Epithelial cell of proximal tubule (primary cell): ENCODE measurements around the gene BHMT. TPM values are rescaled to one million over a fixed set of nuclear protein-coding genes. Genes with fewer than 3 reads are reported as not detected.

Source experiments
- DNase-seq: peaks from one replicate; pipeline ENCODE4 v3.0.0-alpha.2; 2011; ENCODE audit warnings: low read depth
- H3K4me3 ChIP-seq: 2 replicates; pipeline ENCODE4 v1.5.1; 2011; ENCODE audit warnings: low read depth, mild to moderate bottlenecking, low read length
- total RNA-seq: library from RNA; depleted of rRNA; stranded (reverse); fragments of >200 nt; gene quantifications from 2 replicates; pipeline ENCODE4 v1.2.3, GENCODE V29; 2015
- TF ChIP-seq, protein P1 (sequence below): conservative IDR thresholded peaks from 2 replicates; pipeline ENCODE4 v1.5.1; 2012; ENCODE audit warnings: low read depth, mild to moderate bottlenecking, low read length

The BHMT gene
- total RNA-seq, 1 donor from 2014 or later: 1.2 TPM

DNA sequence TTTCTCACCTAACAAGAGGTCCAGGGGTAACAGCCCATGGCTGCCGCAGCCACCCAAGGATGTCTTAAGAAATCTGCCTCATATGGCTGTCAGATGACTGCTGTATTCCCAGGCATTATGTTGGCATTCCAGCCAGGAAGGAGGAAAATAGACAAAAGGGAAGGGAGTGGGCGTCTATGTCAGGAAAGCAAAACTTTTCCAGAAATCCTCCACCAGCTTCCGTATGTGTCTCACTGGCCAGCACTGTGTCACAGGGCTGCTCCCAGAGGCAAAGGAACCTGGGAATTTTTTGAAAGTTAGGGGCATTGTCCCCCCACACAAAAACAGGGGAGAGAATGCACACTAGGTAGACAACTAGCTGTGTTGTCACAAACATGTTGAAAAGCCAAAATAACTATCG lies 34.8 kb upstream of the BHMT start:
- DNase-seq: no peak
- H3K4me3 ChIP-seq: no peak overlapping the region
- TF ChIP-seq, protein P1, sequence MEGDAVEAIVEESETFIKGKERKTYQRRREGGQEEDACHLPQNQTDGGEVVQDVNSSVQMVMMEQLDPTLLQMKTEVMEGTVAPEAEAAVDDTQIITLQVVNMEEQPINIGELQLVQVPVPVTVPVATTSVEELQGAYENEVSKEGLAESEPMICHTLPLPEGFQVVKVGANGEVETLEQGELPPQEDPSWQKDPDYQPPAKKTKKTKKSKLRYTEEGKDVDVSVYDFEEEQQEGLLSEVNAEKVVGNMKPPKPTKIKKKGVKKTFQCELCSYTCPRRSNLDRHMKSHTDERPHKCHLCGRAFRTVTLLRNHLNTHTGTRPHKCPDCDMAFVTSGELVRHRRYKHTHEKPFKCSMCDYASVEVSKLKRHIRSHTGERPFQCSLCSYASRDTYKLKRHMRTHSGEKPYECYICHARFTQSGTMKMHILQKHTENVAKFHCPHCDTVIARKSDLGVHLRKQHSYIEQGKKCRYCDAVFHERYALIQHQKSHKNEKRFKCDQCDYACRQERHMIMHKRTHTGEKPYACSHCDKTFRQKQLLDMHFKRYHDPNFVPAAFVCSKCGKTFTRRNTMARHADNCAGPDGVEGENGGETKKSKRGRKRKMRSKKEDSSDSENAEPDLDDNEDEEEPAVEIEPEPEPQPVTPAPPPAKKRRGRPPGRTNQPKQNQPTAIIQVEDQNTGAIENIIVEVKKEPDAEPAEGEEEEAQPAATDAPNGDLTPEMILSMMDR: no peak

DNA sequence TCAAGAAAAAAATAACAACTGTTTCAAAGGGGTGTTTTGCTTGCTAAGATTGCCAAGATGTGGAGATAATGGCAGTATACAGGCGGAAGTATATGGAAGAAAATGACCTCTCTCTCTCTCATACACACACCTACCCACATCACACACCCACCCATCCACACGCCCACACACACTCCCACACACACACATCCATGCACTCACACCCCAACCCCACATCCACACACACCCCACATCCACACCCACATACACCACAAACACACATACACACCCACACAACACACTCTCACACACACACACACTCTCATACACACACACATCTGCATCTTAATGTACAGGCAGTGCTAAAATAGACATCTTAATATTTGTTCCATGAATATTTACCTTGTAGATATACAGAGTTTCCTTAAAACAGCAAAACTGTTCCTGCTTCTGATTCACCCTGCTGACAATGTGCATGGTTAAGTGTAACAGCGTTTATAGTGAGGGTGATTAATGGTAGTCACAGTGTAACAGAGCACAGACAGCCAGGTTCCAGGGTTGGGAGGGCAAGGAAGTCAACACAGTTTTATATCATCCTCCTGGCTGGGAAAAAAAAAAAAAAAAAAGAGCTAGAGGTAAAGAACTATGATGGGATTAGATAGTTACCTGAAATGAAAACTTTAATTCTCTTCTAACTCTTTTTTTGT lies 33.8 kb upstream of the BHMT start:
- TF ChIP-seq, protein P1: no peak
- no peak for DNase-seq
- H3K4me3 ChIP-seq: no peak overlapping the region

DNA sequence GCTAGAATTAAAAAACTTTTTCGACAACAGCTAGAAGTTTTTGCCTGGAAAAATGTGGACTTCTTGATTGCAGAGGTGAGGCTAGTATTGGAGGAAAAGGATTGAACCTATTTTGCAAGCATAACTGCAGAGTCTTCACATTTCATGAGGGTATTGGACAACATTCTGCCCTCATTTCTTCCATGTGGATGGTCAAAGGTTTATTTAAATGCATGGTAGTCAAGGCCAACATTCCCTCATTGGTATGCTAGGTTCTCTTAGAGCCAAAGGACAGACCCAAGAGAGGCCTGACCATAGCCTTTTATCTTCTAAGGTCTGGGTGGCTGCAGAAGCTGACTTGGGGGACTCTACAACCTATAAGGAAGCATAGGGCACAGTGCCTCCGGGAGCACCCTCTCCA lies 30.8 kb upstream of the BHMT start:
- no peak for DNase-seq
- no peak overlapping the region for H3K4me3 ChIP-seq
- TF ChIP-seq, protein P1: no peak

DNA sequence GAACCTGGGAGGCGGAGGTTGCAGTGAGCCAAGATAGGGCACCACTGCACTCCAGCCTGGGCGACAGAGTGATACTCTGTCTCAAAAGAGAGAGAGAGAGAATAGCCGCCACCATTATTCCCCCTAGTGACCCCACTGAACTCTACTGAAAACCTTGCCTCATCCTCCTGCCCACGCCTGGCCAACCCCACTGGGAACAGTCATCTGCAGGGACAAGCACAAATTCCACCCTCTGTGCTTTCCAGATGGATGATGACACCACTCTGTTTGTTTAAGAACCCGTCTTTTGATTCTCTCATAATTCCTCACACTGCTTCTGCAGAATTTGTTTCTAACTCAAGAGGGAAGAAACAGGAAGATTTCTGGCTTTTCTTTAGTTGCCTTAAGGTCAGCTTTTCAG lies 29.8 kb upstream of the BHMT start:
- H3K4me3 ChIP-seq: no peak overlapping the region
- DNase-seq: no peak
- TF ChIP-seq, protein P1: no peak

DNA sequence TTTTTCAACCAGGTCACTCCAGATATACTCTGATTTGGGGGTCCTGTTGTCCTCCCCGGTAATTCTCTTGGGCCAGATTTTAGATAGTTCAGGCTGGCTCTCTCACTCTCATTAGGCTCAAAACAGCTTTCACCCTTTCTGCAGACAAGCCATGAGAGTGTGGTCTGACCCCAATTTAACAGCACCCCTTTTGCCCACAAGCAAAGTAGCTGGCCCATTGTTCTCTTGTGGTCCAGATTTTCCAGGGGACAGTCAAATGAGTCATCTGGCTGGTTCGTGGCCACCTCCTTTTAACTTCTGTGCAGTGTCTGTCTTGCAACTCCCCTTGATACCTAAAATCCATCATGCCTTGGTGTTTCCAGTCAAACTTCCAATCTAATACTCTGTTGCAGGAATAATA lies 25.5 kb upstream of the BHMT start:
- H3K4me3 ChIP-seq: no peak overlapping the region
- TF ChIP-seq, protein P1: no peak
- DNase-seq: no peak

DNA sequence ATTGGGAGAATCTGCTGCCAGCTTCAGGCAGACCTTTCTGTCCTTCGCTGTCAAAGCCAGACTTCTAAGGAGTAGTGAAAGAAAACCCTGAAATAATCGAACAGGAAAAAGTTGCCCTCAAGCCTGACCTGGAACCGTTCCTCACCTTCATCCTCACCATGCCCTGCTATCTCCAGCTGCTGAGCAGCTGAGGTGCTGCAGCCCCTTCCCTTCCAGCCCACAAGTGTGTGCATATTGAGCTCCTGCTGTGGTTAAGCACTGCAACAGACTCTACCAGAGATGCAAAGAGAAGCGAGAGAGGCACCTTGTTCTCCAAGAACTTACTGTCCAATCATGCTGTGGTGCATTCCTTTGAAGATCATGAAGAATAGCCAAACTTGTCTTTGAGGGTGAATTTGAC lies 23.1 kb upstream of the BHMT start:
- no peak for DNase-seq
- H3K4me3 ChIP-seq: no peak overlapping the region
- TF ChIP-seq, protein P1: no peak

DNA sequence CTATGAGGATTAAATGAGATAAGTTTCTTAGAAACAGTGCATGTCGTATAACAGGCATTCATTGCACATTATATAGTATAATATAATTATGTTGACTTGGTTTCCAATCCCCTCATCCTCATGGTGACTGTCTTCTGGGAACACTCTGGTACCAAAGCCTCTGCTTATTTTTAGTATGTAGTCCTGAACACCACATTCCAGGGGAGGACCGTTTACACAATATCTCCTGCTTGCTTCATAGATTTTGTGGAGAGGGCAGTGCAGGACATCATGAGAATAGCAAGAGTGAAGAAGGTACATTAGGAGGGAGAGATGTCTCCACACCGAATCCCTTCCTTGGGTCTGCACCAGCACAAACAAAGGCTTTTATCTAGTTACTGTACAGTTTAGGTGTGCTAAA lies 20.5 kb upstream of the BHMT start:
- no peak overlapping the region for H3K4me3 ChIP-seq
- no peak for DNase-seq
- TF ChIP-seq, protein P1: no peak
